GM19324 (cell line): ENCODE results near the gene KRTAP20-1.

ENCODE experiments used
- ATAC-seq: cut with Tn5 transposase; IDR thresholded peaks from one replicate; pipeline ENCODE4 v1.9.1; 2021; ENCODE audit warnings: mild to moderate bottlenecking, moderate library complexity; ENCODE audit not compliant: unreplicated experiment, low FRiP score

Gene KRTAP20-1

GRCh38 chr21:30616125-30616524 is at the start of gene KRTAP20-1:
Gene KRTAP20-1, plus strand, starts transcription at chr21:30616425. Its CDS starts 30 bp downstream, at chr21:30616455.
- ATAC-seq = no peak

- no peak for ATAC-seq
Measured at GRCh38 chr21:30567617-30568016, 48.6 kb upstream of the KRTAP20-1 start.

GRCh38 chr21:30577766-30578165 is 38.5 kb upstream of the KRTAP20-1 start:
- no peak for ATAC-seq

GRCh38 chr21:30579346-30579745 is 36.9 kb upstream of the KRTAP20-1 start:
- ATAC-seq = no peak

GRCh38 chr21:30580132-30580531 is 36.1 kb upstream of the KRTAP20-1 start:
- ATAC-seq = no peak

GRCh38 chr21:30582870-30583269 is 33.4 kb upstream of the KRTAP20-1 start:
- no peak for ATAC-seq

- ATAC-seq = no peak
Measured at GRCh38 chr21:30590297-30590696, 25.9 kb upstream of the KRTAP20-1 start, which contains the start of gene KRTAP22-2. Gene KRTAP22-2, minus strand, starts transcription at chr21:30590397.

GRCh38 chr21:30592140-30592539 is 24.1 kb upstream of the KRTAP20-1 start, which contains the start of gene KRTAP6-3:
Gene KRTAP6-3, plus strand, starts transcription at chr21:30592440. Its CDS starts 6 bp downstream, at chr21:30592446.
- no peak for ATAC-seq

- no peak for ATAC-seq
Measured at GRCh38 chr21:30598802-30599201, 17.4 kb upstream of the KRTAP20-1 start, which contains the start of gene KRTAP6-2. Gene KRTAP6-2, minus strand, starts transcription at chr21:30598902. Its CDS starts 28 bp downstream, at chr21:30598874.

GRCh38 chr21:30600787-30601186 is 15.4 kb upstream of the KRTAP20-1 start, which contains the start of gene KRTAP22-1:
Gene KRTAP22-1, plus strand, starts transcription at chr21:30601087.
- ATAC-seq = no peak

GRCh38 chr21:30605968-30606367 is 10.3 kb upstream of the KRTAP20-1 start:
- no peak for ATAC-seq

GRCh38 chr21:30612132-30612531 is 4.1 kb upstream of the KRTAP20-1 start:
- ATAC-seq = no peak

GRCh38 chr21:30613836-30614235 is 2.4 kb upstream of the KRTAP20-1 start, which contains the start of gene KRTAP6-1:
Gene KRTAP6-1, minus strand, starts transcription at chr21:30613930. Its CDS starts 26 bp downstream, at chr21:30613904.
- no peak for ATAC-seq

- ATAC-seq = no peak
Measured at GRCh38 chr21:30615199-30615598, 1.0 kb upstream of the KRTAP20-1 start.

GRCh38 chr21:30620080-30620479 is 3.9 kb downstream of the KRTAP20-1 start:
- no peak for ATAC-seq

- no peak for ATAC-seq
Measured at GRCh38 chr21:30620522-30620921, 4.3 kb downstream of the KRTAP20-1 start, which contains the start of gene KRTAP20-4. Gene KRTAP20-4, plus strand, starts transcription at chr21:30620627.

GRCh38 chr21:30623362-30623761 is 7.1 kb downstream of the KRTAP20-1 start:
- ATAC-seq = no peak

- no peak for ATAC-seq
Measured at GRCh38 chr21:30625449-30626165, 9.4 kb downstream of the KRTAP20-1 start.

GRCh38 chr21:30628109-30628508 is 11.9 kb downstream of the KRTAP20-1 start:
- ATAC-seq = no peak

GRCh38 chr21:30629200-30629599 is 13.0 kb downstream of the KRTAP20-1 start:
- no peak for ATAC-seq

GRCh38 chr21:30634906-30635305 is 18.7 kb downstream of the KRTAP20-1 start, which contains the start of gene KRTAP20-2:
Gene KRTAP20-2, plus strand, starts transcription at chr21:30635206. Its CDS starts 58 bp downstream, at chr21:30635264.
- no peak for ATAC-seq

GRCh38 chr21:30638686-30639085 is 22.5 kb downstream of the KRTAP20-1 start:
- no peak for ATAC-seq
